ENCODE data around the gene TMEM107. TPM values are rescaled to one million over a fixed set of nuclear protein-coding genes. Genes with fewer than 3 reads are reported as not detected.

TMEM107 gene
- 8.8 TPM for polyA plus RNA-seq (2012; ENCODE audit: insufficient read length, low read depth)

DNA sequence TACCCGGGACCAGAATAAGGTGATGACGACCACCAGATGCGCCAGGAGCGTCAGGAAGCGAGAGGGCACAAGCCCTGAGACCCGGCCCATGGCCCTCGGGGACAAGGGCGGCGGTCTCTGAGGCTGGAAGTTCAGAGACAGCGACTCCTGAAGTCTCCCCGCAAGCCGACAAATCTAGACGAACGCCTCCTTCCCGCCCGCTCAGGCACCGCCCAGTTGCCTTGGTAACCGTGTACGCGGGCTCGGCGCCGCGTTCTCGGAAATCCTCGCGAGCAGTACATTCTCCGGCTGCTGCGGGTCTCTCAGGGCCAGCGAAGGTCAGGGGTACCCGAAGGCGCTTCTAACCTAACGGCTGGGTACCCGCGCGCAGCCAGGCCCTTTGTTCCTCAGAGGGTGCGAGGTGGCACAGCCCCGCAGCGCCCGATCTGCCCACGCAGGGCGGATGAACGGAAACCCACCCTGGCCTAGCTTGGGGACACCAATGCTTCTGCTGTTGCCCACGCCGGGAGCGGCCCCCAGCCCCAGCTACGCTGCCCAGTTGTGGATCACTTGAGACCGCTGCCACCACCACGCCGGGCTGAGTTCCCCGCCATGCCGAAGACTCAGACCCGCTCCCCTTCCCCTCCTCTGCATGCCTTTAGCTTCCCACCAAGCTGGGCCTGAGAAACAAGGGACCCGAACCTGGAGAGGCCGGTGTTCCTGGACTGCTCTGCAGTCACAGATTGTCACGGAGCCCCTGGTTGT lies at the start of gene TMEM107:
Gene TMEM107, minus strand, starts transcription at position 184 of the 744 bp plus-strand sequence. Its CDS starts 94 bp downstream, at position 90.
- peak; percentile 73 for TF ChIP-seq POLR2AphosphoS5 (IDR thresholded peaks at IDR 0.05; ENCODE audit: low read depth, low read length)
- TF ChIP-seq, protein P1, sequence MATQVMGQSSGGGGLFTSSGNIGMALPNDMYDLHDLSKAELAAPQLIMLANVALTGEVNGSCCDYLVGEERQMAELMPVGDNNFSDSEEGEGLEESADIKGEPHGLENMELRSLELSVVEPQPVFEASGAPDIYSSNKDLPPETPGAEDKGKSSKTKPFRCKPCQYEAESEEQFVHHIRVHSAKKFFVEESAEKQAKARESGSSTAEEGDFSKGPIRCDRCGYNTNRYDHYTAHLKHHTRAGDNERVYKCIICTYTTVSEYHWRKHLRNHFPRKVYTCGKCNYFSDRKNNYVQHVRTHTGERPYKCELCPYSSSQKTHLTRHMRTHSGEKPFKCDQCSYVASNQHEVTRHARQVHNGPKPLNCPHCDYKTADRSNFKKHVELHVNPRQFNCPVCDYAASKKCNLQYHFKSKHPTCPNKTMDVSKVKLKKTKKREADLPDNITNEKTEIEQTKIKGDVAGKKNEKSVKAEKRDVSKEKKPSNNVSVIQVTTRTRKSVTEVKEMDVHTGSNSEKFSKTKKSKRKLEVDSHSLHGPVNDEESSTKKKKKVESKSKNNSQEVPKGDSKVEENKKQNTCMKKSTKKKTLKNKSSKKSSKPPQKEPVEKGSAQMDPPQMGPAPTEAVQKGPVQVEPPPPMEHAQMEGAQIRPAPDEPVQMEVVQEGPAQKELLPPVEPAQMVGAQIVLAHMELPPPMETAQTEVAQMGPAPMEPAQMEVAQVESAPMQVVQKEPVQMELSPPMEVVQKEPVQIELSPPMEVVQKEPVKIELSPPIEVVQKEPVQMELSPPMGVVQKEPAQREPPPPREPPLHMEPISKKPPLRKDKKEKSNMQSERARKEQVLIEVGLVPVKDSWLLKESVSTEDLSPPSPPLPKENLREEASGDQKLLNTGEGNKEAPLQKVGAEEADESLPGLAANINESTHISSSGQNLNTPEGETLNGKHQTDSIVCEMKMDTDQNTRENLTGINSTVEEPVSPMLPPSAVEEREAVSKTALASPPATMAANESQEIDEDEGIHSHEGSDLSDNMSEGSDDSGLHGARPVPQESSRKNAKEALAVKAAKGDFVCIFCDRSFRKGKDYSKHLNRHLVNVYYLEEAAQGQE (IDR thresholded peaks at IDR 0.05; ENCODE audit: insufficient read depth in 1 of 2, low read depth in 2 of 2, low read length in 2 of 2), result no peak
- no peak for TF ChIP-seq TAF1 (IDR thresholded peaks at IDR 0.05; ENCODE audit: borderline replicate concordance, insufficient read depth, low read length)
- TF ChIP-seq SIN3A (IDR thresholded peaks at IDR 0.05; ENCODE audit: borderline replicate concordance, insufficient read depth, low read length), result peak; percentile 96; the same call in 1 of the 2 replicates
- TF ChIP-seq FOXP2 (optimal IDR thresholded peaks at IDR 0.05; ENCODE audit: borderline replicate concordance, extremely low read depth, extremely low read length, insufficient read depth), result peak; percentile 52

DNA sequence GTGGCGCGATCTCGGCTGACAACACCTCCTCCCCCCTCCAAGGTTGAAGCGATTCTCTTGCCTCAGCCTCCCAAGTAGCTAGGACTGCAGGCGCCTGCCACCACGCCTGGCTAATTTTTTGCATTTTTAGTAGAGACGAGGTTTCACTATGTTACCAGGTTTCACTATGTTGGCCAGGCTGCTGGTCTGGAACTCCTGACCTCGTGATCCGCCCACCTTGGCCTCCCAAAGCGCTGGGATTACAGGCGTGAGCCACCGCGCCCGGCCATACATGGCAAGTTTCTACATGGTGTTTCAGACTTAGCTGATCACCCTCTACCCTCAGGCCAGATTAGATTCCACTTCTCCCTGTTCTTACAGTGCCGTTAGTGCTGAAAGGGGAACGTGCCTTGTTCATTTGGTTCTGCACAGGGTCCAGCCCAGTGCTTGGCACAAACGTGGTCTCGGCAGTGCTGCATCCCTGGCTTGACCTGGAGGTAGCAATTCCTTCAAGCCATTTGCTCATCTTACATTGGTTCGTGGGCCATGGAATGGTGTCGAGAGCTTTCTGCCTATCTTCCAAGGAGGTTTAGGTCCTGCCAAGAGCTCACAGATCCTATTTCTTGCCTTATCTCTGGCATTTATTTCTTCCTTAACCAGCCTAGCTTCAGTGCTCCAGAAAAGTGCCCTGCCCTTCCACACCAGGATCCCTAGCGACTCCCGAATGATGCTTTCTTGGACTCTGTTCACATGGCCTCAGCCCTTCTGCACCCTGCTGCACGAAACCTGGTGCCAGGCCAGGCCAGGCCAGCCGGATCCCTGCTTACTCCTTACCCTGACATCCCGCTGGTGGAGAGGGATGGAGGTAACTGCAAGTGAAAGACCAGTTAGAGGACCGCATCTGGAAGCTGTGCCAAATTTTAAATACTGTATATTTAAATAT lies 49.0 kb upstream of the TMEM107 start:
- TF ChIP-seq, protein P1 (IDR thresholded peaks at IDR 0.05; ENCODE audit: insufficient read depth in 1 of 2, low read depth in 2 of 2, low read length in 2 of 2), result no peak
- TF ChIP-seq TAF1 (IDR thresholded peaks at IDR 0.05; ENCODE audit: borderline replicate concordance, insufficient read depth, low read length) (no peak), SIN3A (IDR thresholded peaks at IDR 0.05; ENCODE audit: borderline replicate concordance, insufficient read depth, low read length) (no peak), POLR2AphosphoS5 (IDR thresholded peaks at IDR 0.05; ENCODE audit: low read depth, low read length) (no peak), FOXP2 (optimal IDR thresholded peaks at IDR 0.05; ENCODE audit: borderline replicate concordance, extremely low read depth, extremely low read length, insufficient read depth) (no peak)

DNA sequence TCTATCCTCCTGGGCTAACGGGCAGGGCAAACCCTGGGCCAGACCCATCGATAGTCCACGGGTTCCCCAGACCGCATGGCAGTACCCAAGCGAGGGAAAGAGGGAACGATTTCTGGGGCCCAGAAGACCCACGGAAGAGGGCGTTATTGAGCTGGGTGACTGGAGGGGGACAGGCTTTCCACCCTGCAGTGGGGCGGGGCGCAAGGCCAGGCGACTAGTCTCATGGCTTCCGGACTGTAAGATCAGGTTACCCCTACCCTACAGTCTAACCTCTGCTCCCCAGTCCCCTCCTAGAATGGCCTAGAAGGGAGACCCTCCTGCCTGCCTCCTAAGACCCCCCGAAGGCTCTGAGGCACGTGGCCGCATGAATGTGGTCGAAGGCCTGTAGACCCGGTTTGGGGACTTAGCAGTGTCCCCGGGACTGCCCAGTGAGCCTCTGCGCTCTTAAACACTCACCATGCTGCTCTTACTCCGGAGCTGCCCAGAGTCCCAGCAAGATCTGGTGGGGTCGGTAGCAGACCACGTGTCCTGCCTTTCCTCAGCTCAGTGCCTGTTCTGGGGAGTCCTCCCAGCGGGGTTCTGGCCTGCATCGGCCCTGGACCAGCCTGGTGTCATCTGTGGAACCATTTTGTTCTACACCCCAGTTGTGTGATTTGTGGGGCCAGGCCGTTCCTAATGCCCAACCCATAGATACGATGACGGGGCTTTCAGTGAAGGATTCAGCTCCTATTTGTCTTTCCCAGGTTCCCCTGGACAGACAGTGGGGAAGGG lies 47.4 kb upstream of the TMEM107 start:
- TF ChIP-seq, protein P1 (IDR thresholded peaks at IDR 0.05; ENCODE audit: insufficient read depth in 1 of 2, low read depth in 2 of 2, low read length in 2 of 2), result no peak
- TF ChIP-seq FOXP2 (optimal IDR thresholded peaks at IDR 0.05; ENCODE audit: borderline replicate concordance, extremely low read depth, extremely low read length, insufficient read depth) (no peak), POLR2AphosphoS5 (IDR thresholded peaks at IDR 0.05; ENCODE audit: low read depth, low read length) (no peak), SIN3A (IDR thresholded peaks at IDR 0.05; ENCODE audit: borderline replicate concordance, insufficient read depth, low read length) (0 out of 2 replicates have a peak, but pooled peaks have one; percentile 19), TAF1 (IDR thresholded peaks at IDR 0.05; ENCODE audit: borderline replicate concordance, insufficient read depth, low read length) (no peak)

DNA sequence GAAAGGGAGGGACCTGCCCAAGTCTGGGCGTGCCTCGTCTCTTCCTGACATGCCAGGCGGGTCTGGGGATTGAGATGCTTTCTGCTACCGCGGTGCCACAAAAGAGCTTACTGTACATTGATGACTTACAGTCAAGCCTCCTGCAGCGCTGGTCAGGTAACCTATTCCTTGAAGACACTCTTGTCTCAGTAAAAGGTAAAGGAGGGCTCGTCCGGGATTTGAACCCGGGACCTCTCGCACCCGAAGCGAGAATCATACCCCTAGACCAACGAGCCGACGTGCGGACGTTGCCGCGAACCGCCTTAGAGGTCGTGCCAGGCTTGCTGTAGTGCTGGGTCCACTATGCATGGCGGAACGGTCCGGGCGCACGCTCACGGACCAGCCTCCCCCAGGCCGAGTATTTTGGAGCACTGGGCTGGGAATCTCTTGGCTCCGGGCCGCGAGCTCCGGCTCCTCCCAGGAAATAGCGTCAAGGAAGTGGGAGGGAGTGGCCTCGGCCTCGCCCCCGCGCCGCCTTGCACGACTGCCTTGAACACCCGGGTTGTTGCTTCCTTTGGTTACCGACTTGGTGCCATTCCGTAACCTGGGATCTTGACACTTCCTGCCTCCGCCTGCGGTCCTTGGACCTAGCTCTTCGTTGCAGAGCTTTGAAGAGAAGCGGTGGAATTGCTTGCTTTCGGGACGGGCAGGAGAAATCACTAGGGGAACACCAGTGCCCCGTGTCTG lies 46.6 kb upstream of the TMEM107 start:
- no peak; the same call in 1 of the 2 replicates for TF ChIP-seq SIN3A (IDR thresholded peaks at IDR 0.05; ENCODE audit: borderline replicate concordance, insufficient read depth, low read length)
- TF ChIP-seq FOXP2 (optimal IDR thresholded peaks at IDR 0.05; ENCODE audit: borderline replicate concordance, extremely low read depth, extremely low read length, insufficient read depth), result peak; percentile 82
- TF ChIP-seq TAF1 (IDR thresholded peaks at IDR 0.05; ENCODE audit: borderline replicate concordance, insufficient read depth, low read length), result peak; percentile 72
- TF ChIP-seq, protein P1 (IDR thresholded peaks at IDR 0.05; ENCODE audit: insufficient read depth in 1 of 2, low read depth in 2 of 2, low read length in 2 of 2), result peak in 1 of 2 experiments; percentile 45; a peak in 1 of 4 replicates
- peak; percentile 90 for TF ChIP-seq POLR2AphosphoS5 (IDR thresholded peaks at IDR 0.05; ENCODE audit: low read depth, low read length)
